Smooth muscle cell of the coronary artery (primary cell): Measurements from ENCODE around the gene SELENOO. TPM values are rescaled to one million over a fixed set of nuclear protein-coding genes. Genes with fewer than 3 reads are reported as not detected.

Source experiments
- total RNA-seq: library from RNA; depleted of rRNA; stranded (reverse); fragments of >200 nt; gene quantifications from 2 replicates; pipeline ENCODE4 v1.2.3, GENCODE V29; 2014; ENCODE audit warnings: low replicate concordance

SELENOO gene
- total RNA-seq: 20.4 and 24.7 TPM in 2 replicates

GRCh38 chr22:50200461-50201190 is at the start of gene SELENOO:
Gene SELENOO, plus strand, starts transcription at chr22:50201011. Its CDS starts 26 bp downstream, at chr22:50201037.

GRCh38 chr22:50170453-50171318 is 30.1 kb upstream of the SELENOO start, which contains the start of gene PANX2:
Gene PANX2, plus strand, starts transcription at chr22:50170731. Its CDS starts 0 bp downstream, at chr22:50170731.

GRCh38 chr22:50185375-50186087 is 15.3 kb upstream of the SELENOO start, which contains the start of gene TRABD:
Gene TRABD, plus strand, starts transcription at chr22:50185913. Its CDS starts 7,148 bp downstream, at chr22:50193061.

DNA sequence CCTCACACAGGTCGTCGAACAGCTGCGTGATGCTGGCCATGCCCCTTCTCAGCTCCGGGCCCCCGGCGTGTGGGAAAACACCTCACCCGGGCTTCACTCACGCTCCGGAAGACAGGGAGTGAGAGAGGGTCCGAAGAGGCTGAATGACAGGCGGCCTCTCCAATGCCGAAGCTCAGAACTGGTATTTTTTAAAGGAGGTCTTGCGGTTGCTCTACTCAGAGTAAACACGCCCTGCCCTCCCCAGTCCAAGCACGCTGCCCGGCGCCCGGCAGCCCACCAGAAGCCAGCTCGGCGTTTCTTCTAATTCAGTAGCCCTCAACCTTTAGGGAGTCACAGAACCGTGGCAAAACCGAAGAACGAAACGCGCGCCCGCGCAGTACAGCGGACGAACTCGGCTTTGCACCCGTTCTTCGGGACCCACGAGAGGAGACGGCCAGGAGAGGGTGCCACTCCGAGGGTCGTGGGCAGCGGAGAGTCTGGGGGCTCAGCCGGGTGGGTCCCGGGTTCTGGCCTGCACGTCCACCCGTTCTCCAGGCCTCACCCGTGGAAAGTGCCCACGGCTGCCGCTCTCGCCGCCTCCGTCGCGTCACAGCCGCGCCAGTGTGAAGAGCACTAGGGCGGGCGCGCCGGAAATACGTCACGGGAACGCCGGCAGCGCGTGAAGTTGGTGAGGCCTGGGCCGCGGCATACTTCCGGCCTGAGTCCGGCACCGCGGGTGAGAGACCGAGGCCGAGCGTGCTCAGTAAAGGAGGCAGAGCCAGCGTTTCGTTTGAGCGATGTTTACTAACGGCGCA is 43.8 kb downstream of the SELENOO start, which contains the start of gene TUBGCP6:
Gene TUBGCP6 (minus strand): TSS at position 604 of the 794 bp plus-strand sequence. CDS start 564 bp downstream, at position 40.

DNA sequence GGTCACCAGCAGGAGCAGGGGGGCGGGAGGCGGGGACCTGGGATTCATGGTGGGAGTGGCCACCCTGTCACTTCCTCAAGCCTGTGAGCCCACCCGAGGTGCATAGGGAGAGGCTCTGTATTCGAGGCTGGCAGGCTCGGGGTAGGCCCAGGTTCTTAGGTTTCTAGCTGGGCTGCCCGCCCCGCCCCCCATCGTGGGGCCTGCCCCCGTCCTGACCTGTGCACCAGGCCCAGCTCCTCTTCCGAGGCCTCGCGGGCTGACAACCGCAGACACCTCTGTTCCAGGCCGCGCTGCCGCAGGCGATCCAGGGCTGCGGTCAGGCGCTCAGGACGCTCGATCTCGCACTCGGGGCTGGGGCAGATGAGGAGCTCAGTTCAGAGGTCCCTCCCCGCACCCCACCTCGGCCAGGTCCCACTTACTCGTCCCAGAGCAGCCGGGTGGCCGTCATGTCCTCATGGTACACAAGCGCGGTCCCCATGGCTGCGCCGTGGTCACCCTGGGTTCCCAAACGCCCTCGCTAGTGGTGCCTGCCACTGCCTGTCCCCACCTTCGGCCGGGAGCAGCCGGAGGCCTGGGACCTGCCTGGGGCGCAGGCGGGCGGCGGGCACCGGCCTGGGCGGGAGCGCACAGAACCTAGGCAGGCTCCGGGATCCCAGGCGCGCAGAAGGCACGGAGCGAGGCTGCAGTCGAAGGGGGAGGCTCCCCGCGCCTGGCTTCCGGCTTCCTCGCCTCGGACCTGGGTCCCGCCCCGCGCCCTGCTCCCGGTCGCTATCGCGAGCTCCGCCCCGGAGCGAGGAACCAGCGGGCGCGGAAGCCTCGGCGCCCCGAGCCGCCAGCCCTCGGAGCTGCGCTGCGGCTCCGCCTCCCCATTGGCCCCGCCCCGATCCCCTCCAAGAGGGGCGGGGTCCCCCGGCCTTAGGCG is 50.0 kb downstream of the SELENOO start, which contains the start of gene HDAC10:
Gene HDAC10 (minus strand): TSS at position 711 of the 922 bp plus-strand sequence. CDS start 233 bp downstream, at position 478.

GRCh38 chr22:50261615-50262459 is 61.0 kb downstream of the SELENOO start, which contains the start of gene MAPK12:
Gene MAPK12, minus strand, starts transcription at chr22:50261683. Its CDS starts 174 bp downstream, at chr22:50261509.

Other genes with a start within 250 kb of the SELENOO start
- gene PIM3, start 240.2 kb upstream of the SELENOO start, total RNA-seq: 20.9 and 21.4 TPM in 2 replicates
- not detected in 2 replicates for gene IL17REL, start 188.2 kb upstream of the SELENOO start, total RNA-seq
- not detected in 2 replicates for gene TTLL8, start 142.7 kb upstream of the SELENOO start, total RNA-seq
- under 0.01 and 1.9 TPM in 2 replicates for gene MLC1, start 115.6 kb upstream of the SELENOO start, total RNA-seq
- 0.23 and 16.9 TPM in 2 replicates for gene MOV10L1, start 111.0 kb upstream of the SELENOO start, total RNA-seq
- gene PANX2, start 30.3 kb upstream of the SELENOO start, total RNA-seq: 0.35 and 0.98 TPM in 2 replicates
- gene TRABD, start 15.1 kb upstream of the SELENOO start, total RNA-seq: 20.2 and 25.0 TPM in 2 replicates
- gene TUBGCP6, start 44.0 kb downstream of the SELENOO start, total RNA-seq: 18.7 and 34.5 TPM in 2 replicates
- 11.8 and 30.0 TPM in 2 replicates for gene HDAC10, start 50.3 kb downstream of the SELENOO start, total RNA-seq
- gene MAPK12, start 60.7 kb downstream of the SELENOO start, total RNA-seq: 20.9 and 39.5 TPM in 2 replicates
- 4.1 and 4.3 TPM in 2 replicates for gene MAPK11, start 69.4 kb downstream of the SELENOO start, total RNA-seq
- gene PLXNB2, start 106.6 kb downstream of the SELENOO start, total RNA-seq: 133 and 226 TPM in 2 replicates
- 1.1 and 1.3 TPM in 2 replicates for gene DENND6B, start 126.0 kb downstream of the SELENOO start, total RNA-seq
- 42.1 and 74.9 TPM in 2 replicates for gene PPP6R2, start 142.3 kb downstream of the SELENOO start, total RNA-seq